Loucy (cell line): Measurements from ENCODE around the gene FBRSL1.

Experiments
- H2AFZ ChIP-seq: fragments of 200-600 bp; sonication (generic); 2 replicates; pipeline ENCODE4 v1.6.0; 2016; ENCODE audit warnings: antibody characterized with exemption, mild to moderate bottlenecking, low read length, moderate library complexity
- H3F3A ChIP-seq: fragments of 200-600 bp; 2 replicates; pipeline ENCODE4 v1.6.0; 2016; ENCODE audit warnings: antibody characterized with exemption, low read depth, mild to moderate bottlenecking
- H3K27me3 ChIP-seq: fragments of 200-600 bp; sonication (generic); 2 replicates; pipeline ENCODE4 v1.6.1; 2014; ENCODE audit warnings: low read length, mild to moderate bottlenecking; ENCODE audit not compliant: insufficient read depth, poor library complexity, severe bottlenecking
- H3K36me3 ChIP-seq: fragments of 200-600 bp; sonication (generic); 2 replicates; pipeline ENCODE4 v1.6.1; 2016; ENCODE audit warnings: low read length; ENCODE audit not compliant: insufficient read depth
- H3K4me1 ChIP-seq: fragments of 200-600 bp; sonication (generic); 2 replicates; pipeline ENCODE4 v1.5.1; 2014; ENCODE audit warnings: low read length, mild to moderate bottlenecking; ENCODE audit not compliant: insufficient read depth, poor library complexity, severe bottlenecking
- H3K4me2 ChIP-seq: fragments of 200-600 bp; sonication (generic); 2 replicates; pipeline ENCODE4 v1.6.0; 2014; ENCODE audit warnings: antibody characterized with exemption, low read length, low read depth, mild to moderate bottlenecking; ENCODE audit not compliant: poor library complexity, severe bottlenecking
- H3K4me3 ChIP-seq: fragments of 200-600 bp; sonication (generic); 2 replicates; pipeline ENCODE4 v1.5.1; 2014; ENCODE audit warnings: low read length, mild to moderate bottlenecking, mixed read lengths; ENCODE audit not compliant: poor library complexity, severe bottlenecking
- H3K79me2 ChIP-seq: fragments of 200-600 bp; sonication (generic); 2 replicates; pipeline ENCODE4 v1.6.1; 2014; ENCODE audit warnings: low read length; ENCODE audit not compliant: insufficient read depth
- H3K9ac ChIP-seq: fragments of 200-600 bp; sonication (generic); 2 replicates; pipeline ENCODE4 v1.6.0; 2014; ENCODE audit warnings: mild to moderate bottlenecking, low read depth, low read length, moderate library complexity; ENCODE audit not compliant: poor library complexity, severe bottlenecking
- H3K9me2 ChIP-seq: fragments of 200-600 bp; sonication (generic); replicated peaks from 2 replicates; pipeline ENCODE4 v1.6.1; 2016; ENCODE audit warnings: low read depth, low read length, mixed read lengths
- H3K9me3 ChIP-seq: fragments of 200-600 bp; sonication (generic); 2 replicates; pipeline ENCODE4 v1.6.1; 2014; ENCODE audit warnings: mild to moderate bottlenecking, antibody characterized with exemption, low read length, low read depth; ENCODE audit not compliant: insufficient read depth
- H4K20me1 ChIP-seq: fragments of 200-600 bp; sonication (generic); 2 replicates; pipeline ENCODE4 v1.6.0; 2014; ENCODE audit warnings: antibody characterized with exemption, low read length, mild to moderate bottlenecking; ENCODE audit not compliant: insufficient read depth, poor library complexity, severe bottlenecking
- EZH2phosphoT487 ChIP-seq: fragments of 200-600 bp; IDR thresholded peaks from 2 replicates; pipeline ENCODE4 v1.6.1; 2018; ENCODE audit warnings: antibody characterized with exemption, mild to moderate bottlenecking, moderate library complexity, borderline replicate concordance
- TF ChIP-seq, protein P1 (sequence below): fragments of 200-600 bp; sonication (generic); conservative IDR thresholded peaks from 2 replicates; pipeline ENCODE4 v1.5.1; 2014; ENCODE audit warnings: mild to moderate bottlenecking, antibody characterized with exemption, low read length

Gene FBRSL1

GRCh38 chr12:132443091-132443490 is 46.9 kb upstream of the FBRSL1 start:
- H3K4me3 ChIP-seq = no peak overlapping the region
- H3K79me2 ChIP-seq = peaks cover 8% of the 10 kb centered on the region; the same call in 1 of the 2 replicates
- H3K27me3 ChIP-seq = no peaks in the 10 kb centered on the region

GRCh38 chr12:132444283-132444682 is 45.7 kb upstream of the FBRSL1 start:
- Histone ChIP-seq H3K79me2 (peaks cover 8% of the 10 kb centered on the region; the same call in 1 of the 2 replicates), H4K20me1 (no peaks in the 10 kb centered on the region), H3K4me2 (peak overlapping the region; percentile 96), H3K9ac (peak overlapping the region; percentile 99), H3K9me3 (no peaks in the 10 kb centered on the region), H3F3A (peaks cover 6% of the 10 kb centered on the region), H3K9me2 (no peaks in the 10 kb centered on the region), H2AFZ (no peak overlapping the region), H3K36me3 (no peaks in the 10 kb centered on the region), H3K27me3 (no peaks in the 10 kb centered on the region), H3K4me1 (peaks cover 41% of the 10 kb centered on the region), H3K4me3 (peak overlapping the region; percentile 72)
- no peak for TF ChIP-seq EZH2phosphoT487

More at GRCh38 chr12:132443091-132443490, 46.9 kb upstream of the FBRSL1 start:
- Histone ChIP-seq H2AFZ (no peak overlapping the region), H4K20me1 (no peaks in the 10 kb centered on the region), H3K9me2 (no peaks in the 10 kb centered on the region), H3K4me2 (peak overlapping the region; percentile 96), H3K9me3 (no peaks in the 10 kb centered on the region), H3K36me3 (no peaks in the 10 kb centered on the region), H3F3A (peaks cover 6% of the 10 kb centered on the region), H3K4me1 (peaks cover 53% of the 10 kb centered on the region), H3K9ac (no peak overlapping the region)
- TF ChIP-seq EZH2phosphoT487 = no peak

DNA sequence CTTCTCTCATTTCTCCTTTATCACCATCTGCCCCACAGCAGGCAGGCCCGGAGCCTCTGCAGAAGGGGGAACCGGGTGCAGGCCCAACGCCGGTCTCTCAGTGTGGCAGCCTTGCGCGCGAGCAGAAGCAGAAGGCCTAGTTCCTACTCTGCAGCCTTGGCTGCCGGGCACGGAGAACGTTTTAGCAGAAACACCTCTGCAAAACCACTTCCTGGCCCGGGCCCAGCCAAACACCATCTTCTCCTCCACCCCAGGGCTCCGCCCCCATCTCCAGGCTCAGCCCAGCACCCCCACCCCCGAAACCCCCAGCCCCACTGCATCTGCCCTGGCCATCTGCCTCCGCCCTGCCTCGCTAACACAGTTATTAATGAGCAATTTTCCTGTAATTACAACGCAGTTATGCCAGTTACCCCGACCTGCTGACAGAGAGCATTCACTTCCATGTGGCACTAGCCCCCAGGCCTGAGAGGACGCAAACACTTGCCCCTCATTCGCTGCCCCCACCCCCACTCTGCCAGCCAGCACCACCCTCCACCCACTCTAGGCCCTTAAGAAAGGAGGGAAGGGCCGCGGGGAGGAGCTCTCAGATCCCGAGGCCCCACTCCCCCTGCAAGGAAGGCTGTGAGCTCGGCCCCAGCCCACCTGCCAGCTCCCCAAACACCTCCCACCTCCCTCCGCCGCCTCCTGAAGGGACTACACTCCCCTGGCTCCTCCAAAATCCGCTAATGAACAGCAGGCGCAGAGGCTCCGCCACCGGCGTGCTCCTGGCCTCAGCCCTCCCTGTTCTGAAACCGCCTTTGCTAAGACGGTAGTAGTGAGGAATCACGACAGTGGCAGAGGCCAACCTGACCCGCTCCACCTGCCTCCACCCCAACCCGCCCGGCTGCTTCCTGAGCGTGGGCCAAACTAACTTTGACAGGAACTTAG is 44.7 kb upstream of the FBRSL1 start:
- H3K79me2 ChIP-seq = peaks cover 8% of the 10 kb centered on the region; the same call in 1 of the 2 replicates
- H3K27me3 ChIP-seq = no peaks in the 10 kb centered on the region
- H3K36me3 ChIP-seq = no peaks in the 10 kb centered on the region
- H3K4me2 ChIP-seq = peak overlapping the region; percentile 96
- H3K4me1 ChIP-seq = peaks cover 32% of the 10 kb centered on the region
- H3K9me2 ChIP-seq = no peaks in the 10 kb centered on the region
- H2AFZ ChIP-seq = peak overlapping the region; percentile 53; the same call in 1 of the 2 replicates
- TF ChIP-seq, protein P1, sequence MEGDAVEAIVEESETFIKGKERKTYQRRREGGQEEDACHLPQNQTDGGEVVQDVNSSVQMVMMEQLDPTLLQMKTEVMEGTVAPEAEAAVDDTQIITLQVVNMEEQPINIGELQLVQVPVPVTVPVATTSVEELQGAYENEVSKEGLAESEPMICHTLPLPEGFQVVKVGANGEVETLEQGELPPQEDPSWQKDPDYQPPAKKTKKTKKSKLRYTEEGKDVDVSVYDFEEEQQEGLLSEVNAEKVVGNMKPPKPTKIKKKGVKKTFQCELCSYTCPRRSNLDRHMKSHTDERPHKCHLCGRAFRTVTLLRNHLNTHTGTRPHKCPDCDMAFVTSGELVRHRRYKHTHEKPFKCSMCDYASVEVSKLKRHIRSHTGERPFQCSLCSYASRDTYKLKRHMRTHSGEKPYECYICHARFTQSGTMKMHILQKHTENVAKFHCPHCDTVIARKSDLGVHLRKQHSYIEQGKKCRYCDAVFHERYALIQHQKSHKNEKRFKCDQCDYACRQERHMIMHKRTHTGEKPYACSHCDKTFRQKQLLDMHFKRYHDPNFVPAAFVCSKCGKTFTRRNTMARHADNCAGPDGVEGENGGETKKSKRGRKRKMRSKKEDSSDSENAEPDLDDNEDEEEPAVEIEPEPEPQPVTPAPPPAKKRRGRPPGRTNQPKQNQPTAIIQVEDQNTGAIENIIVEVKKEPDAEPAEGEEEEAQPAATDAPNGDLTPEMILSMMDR = no peak
- no peak for TF ChIP-seq EZH2phosphoT487
- H3K9ac ChIP-seq = peak overlapping the region; percentile 99
- peak overlapping the region; percentile 72 for H3K4me3 ChIP-seq
- H3K9me3 ChIP-seq = no peaks in the 10 kb centered on the region
- H3F3A ChIP-seq = peaks cover 6% of the 10 kb centered on the region
- H4K20me1 ChIP-seq = no peaks in the 10 kb centered on the region

GRCh38 chr12:132445884-132446632 is 43.9 kb upstream of the FBRSL1 start:
- H3K4me3 ChIP-seq = peak overlapping the region; percentile 72
- peak overlapping the region; percentile 50 for H2AFZ ChIP-seq
- H3K36me3 ChIP-seq = no peaks in the 10 kb centered on the region
- no peaks in the 10 kb centered on the region for H4K20me1 ChIP-seq
- H3K9me3 ChIP-seq = no peaks in the 10 kb centered on the region
- H3K4me2 ChIP-seq = peak overlapping the region; percentile 96
- no peaks in the 10 kb centered on the region for H3K9me2 ChIP-seq
- H3K4me1 ChIP-seq = peaks cover 32% of the 10 kb centered on the region
- peaks cover 8% of the 10 kb centered on the region; the same call in 1 of the 2 replicates for H3K79me2 ChIP-seq
- H3K27me3 ChIP-seq = no peaks in the 10 kb centered on the region
- TF ChIP-seq EZH2phosphoT487 = no peak
- TF ChIP-seq, protein P1 = no peak
- peak overlapping the region; percentile 99 for H3K9ac ChIP-seq
- H3F3A ChIP-seq = peaks cover 6% of the 10 kb centered on the region
